Stimulated activated memory B cell treated with anti-CD40 and anti-IgM and Interleukin-4, amounts not matched to agents 10 μg/mL and 1 μg/mL and 100 μg/mL, for 72 hours (primary cell): ENCODE results near the gene TAF4.

Source experiments
- ATAC-seq: fragments of 150-1000 bp; cut with Tn5 transposase; 2 replicates; pipeline ENCODE4 v1.10.0; 2021
- H3K27ac Mint-ChIP-seq: one replicate; pipeline ENCODE4 v1.8.0; 2022; ENCODE audit warnings: mild to moderate bottlenecking, mixed read lengths
- H3K27me3 Mint-ChIP-seq: one replicate; pipeline ENCODE4 v1.8.0; 2022; ENCODE audit warnings: mixed read lengths
- H3K36me3 Mint-ChIP-seq: one replicate; pipeline ENCODE4 v1.8.0; 2022; ENCODE audit warnings: mixed read lengths
- H3K4me1 Mint-ChIP-seq: one replicate; pipeline ENCODE4 v1.8.0; 2022; ENCODE audit warnings: mixed read lengths
- H3K4me3 Mint-ChIP-seq: one replicate; pipeline ENCODE4 v1.8.0; 2022; ENCODE audit warnings: mild to moderate bottlenecking, moderate library complexity, mixed read lengths
- H3K9me3 Mint-ChIP-seq: one replicate; pipeline ENCODE4 v1.8.0; 2022; ENCODE audit warnings: mixed read lengths

The TAF4 gene

GRCh38 chr20:62055106-62055861 lies 10.4 kb downstream of the TAF4 start:
- Mint-ChIP-seq H3K9me3 (no peaks in the 10 kb centered on the region), H3K27me3 (no peaks in the 10 kb centered on the region), H3K4me3 (no peak overlapping the region), H3K36me3 (peaks cover 40% of the 10 kb centered on the region), H3K27ac (peak overlapping the region; percentile 57), H3K4me1 (peaks cover 79% of the 10 kb centered on the region)
- ATAC-seq = no peak

DNA sequence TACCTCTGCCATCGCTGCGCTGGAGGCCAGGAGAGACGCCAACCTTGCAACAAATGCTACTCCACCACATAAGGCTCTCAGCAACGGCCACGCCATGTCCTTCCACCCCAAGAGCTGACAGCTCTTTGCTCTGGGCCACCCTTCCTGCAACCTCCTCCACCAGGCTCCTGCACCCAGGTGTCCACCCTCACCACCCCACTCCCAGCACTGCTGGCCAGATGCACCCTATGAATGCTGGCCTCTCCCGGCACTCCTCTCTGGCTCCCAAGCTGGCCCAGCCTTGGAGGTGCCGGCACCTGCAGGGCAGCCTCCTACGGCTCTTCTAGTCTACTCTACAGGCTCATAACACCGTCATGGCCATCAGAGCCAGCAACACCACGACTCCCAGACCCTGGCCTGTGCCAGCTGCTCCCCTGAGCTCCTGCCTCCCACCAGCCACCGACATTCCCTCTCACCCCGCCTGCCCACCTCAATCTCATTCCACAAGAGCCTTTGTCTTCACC lies 11.2 kb downstream of the TAF4 start:
- Mint-ChIP-seq H3K4me1 (peaks cover 79% of the 10 kb centered on the region), H3K36me3 (peaks cover 32% of the 10 kb centered on the region), H3K9me3 (no peaks in the 10 kb centered on the region), H3K4me3 (no peak overlapping the region), H3K27ac (no peak overlapping the region), H3K27me3 (no peaks in the 10 kb centered on the region)
- ATAC-seq = no peak

DNA sequence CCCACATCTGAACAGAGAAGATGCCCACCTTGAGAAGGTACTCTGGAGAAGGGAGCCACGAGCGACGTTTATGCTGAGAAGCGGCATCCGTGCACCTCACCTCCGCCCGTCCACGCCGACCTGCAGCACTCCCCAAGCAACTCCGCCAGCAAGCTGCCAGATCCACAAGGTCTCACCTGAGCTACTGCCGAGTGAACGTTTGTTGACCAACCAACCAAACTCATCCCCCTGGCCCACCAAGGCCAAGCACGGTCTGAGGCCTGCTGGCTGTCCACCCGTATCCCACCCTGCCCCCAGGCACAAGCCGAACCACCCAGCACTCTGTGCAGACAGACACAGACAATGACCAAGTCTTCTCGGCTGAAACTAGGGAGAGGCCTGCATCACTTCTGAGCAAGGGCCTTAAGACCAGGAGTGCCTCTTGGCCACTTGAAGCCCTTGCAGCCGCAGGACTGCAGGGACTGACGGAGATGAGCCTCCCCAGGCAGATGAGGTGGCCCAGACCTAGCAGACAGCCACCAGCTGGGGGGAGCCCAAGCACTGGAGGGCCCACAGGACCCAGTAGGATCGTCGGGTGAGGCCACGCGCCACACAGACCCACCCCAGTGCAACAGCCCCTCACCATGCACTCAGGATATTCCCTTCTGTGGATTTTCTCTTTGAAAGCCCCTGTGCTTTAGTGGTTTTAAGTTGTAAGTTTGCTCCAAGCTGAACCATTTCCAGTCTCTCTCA lies 12.1 kb downstream of the TAF4 start:
- H3K36me3 Mint-ChIP-seq = peaks cover 30% of the 10 kb centered on the region
- H3K9me3 Mint-ChIP-seq = no peaks in the 10 kb centered on the region
- no peak for ATAC-seq
- peaks cover 82% of the 10 kb centered on the region for H3K4me1 Mint-ChIP-seq
- no peak overlapping the region for H3K27ac Mint-ChIP-seq
- H3K27me3 Mint-ChIP-seq = no peaks in the 10 kb centered on the region
- no peak overlapping the region for H3K4me3 Mint-ChIP-seq

- peaks cover 30% of the 10 kb centered on the region for H3K36me3 Mint-ChIP-seq
- H3K4me1 Mint-ChIP-seq = peaks cover 86% of the 10 kb centered on the region
- H3K27ac Mint-ChIP-seq = no peak overlapping the region
- no peak overlapping the region for H3K4me3 Mint-ChIP-seq
- no peaks in the 10 kb centered on the region for H3K9me3 Mint-ChIP-seq
- no peaks in the 10 kb centered on the region for H3K27me3 Mint-ChIP-seq
- no peak for ATAC-seq
These were observed 12.7 kb downstream of the TAF4 start for GRCh38 chr20:62052842-62053464.

GRCh38 chr20:62052336-62052841 lies 13.3 kb downstream of the TAF4 start:
- peaks cover 30% of the 10 kb centered on the region for H3K36me3 Mint-ChIP-seq
- ATAC-seq = peak; percentile 18
- H3K9me3 Mint-ChIP-seq = no peaks in the 10 kb centered on the region
- H3K4me3 Mint-ChIP-seq = no peak overlapping the region
- H3K4me1 Mint-ChIP-seq = peaks cover 91% of the 10 kb centered on the region
- no peak overlapping the region for H3K27ac Mint-ChIP-seq
- H3K27me3 Mint-ChIP-seq = no peaks in the 10 kb centered on the region

DNA sequence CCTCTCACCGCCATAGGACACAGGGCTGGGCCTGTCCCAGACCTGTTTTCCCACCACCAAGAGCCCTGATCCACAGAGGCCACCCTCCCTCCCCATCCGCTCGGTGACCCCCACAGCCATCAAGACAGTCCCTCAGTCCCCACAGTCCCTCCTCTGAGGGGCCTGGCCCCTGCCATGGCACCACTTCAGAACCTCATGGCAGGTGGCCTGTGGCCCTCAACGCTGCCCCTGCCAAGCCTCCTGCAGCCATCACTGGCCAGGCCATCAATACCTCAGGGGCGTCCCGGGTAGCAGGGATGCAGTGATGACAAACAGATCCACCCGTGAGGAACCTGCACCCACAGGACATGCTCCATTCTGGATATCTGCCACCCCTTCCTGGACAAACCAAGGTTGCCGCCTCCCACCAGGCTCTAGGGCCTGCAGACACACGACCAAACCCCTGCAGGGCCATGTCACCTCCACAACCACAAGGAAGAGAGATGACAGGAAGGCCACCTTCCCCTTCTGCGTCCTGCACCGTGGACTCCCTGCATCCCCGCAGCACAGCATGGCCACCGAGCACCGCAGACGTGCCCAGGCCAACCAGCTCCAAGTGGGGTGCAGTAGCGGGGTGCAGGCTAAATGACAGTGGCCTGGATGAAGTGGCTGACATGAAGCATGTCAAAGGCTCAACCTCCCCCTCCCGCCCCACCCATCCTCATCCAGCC lies 14.0 kb downstream of the TAF4 start:
- Mint-ChIP-seq H3K27ac (peak overlapping the region; percentile 61), H3K36me3 (peaks cover 35% of the 10 kb centered on the region), H3K4me3 (no peak overlapping the region), H3K9me3 (no peaks in the 10 kb centered on the region), H3K27me3 (no peaks in the 10 kb centered on the region), H3K4me1 (peaks cover 87% of the 10 kb centered on the region)
- no peak for ATAC-seq

DNA sequence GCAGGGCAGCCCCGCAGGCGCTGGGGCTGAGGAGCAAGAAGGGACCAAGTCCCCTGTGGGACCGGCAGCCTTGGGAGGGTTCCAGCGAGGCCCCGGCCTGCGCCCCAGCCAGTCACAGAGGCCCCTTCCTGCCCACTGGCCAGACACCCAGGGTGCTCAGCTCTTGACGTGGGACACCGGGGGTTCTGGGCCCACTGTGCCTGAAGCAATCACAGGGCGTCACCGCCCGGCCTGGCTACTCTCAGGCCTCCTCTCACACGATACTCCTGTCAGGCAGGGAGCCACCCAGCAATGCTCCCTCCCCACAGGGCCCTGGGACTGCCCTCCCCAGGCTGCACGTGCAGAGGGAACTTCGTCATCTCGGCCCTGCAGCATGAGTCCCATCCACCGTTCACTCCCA lies 14.5 kb downstream of the TAF4 start:
- no peak overlapping the region for H3K4me3 Mint-ChIP-seq
- peak overlapping the region; percentile 61 for H3K27ac Mint-ChIP-seq
- peaks cover 38% of the 10 kb centered on the region for H3K36me3 Mint-ChIP-seq
- H3K27me3 Mint-ChIP-seq = no peaks in the 10 kb centered on the region
- no peak for ATAC-seq
- no peaks in the 10 kb centered on the region for H3K9me3 Mint-ChIP-seq
- peaks cover 81% of the 10 kb centered on the region for H3K4me1 Mint-ChIP-seq

DNA sequence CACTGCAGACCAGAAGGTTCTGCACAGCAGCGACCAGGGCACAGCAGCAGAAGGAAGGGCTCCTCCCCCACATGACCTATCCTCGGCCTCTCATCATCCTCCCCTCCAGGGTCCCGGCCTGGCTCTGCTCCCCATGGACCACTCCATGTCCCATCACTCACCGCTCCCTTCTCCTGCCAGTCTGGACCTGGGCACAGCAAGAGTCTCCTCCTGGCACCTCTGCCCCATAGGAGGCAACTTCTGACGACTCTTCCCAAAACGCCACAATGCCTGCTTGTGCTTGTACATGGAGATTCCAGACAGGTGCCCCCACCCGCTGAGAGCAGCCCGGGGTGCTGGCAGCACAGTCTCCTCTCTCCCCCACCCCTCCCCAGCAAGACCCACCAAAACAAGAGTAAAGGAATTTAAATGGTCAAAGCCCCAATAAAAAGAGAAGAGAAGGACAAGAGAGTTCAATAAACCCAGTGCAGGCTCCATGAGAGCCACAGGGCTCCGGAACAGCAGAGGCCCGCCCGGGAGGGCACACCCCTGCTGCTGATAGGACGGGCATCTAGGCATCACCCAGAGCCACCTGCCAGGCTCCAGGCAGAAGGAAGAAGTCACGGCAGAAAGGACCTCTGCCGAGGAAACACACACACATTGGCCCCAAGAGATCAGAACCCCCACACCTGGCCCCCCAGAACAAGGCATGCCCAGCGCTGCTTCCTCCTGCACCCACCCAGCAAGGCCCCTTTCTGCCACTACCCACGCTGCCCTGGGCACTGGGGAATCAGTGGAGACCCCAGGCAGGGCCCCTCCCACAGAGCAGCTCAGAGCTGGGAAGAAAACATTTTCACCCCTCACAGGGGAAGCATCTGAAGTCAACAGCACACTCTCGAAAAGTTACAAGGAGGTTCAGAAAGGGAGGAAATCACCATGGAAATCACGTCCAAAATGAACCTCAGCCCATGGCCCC lies 15.2 kb downstream of the TAF4 start:
- no peak for ATAC-seq
- no peak overlapping the region for H3K4me3 Mint-ChIP-seq
- H3K9me3 Mint-ChIP-seq = no peaks in the 10 kb centered on the region
- H3K4me1 Mint-ChIP-seq = peaks cover 80% of the 10 kb centered on the region
- peaks cover 34% of the 10 kb centered on the region for H3K36me3 Mint-ChIP-seq
- H3K27me3 Mint-ChIP-seq = no peaks in the 10 kb centered on the region
- H3K27ac Mint-ChIP-seq = peak overlapping the region; percentile 61

GRCh38 chr20:62049342-62050165 lies 16.1 kb downstream of the TAF4 start:
- Mint-ChIP-seq H3K36me3 (peaks cover 26% of the 10 kb centered on the region), H3K4me3 (no peak overlapping the region), H3K27me3 (no peaks in the 10 kb centered on the region), H3K9me3 (no peaks in the 10 kb centered on the region), H3K27ac (peak overlapping the region; percentile 61), H3K4me1 (peaks cover 81% of the 10 kb centered on the region)
- no peak for ATAC-seq

- Mint-ChIP-seq H3K27ac (no peak overlapping the region), H3K27me3 (no peaks in the 10 kb centered on the region), H3K4me3 (no peak overlapping the region), H3K4me1 (peaks cover 78% of the 10 kb centered on the region), H3K9me3 (no peaks in the 10 kb centered on the region), H3K36me3 (peaks cover 20% of the 10 kb centered on the region)
- ATAC-seq = no peak
These were observed 16.8 kb downstream of the TAF4 start for GRCh38 chr20:62048821-62049291.

DNA sequence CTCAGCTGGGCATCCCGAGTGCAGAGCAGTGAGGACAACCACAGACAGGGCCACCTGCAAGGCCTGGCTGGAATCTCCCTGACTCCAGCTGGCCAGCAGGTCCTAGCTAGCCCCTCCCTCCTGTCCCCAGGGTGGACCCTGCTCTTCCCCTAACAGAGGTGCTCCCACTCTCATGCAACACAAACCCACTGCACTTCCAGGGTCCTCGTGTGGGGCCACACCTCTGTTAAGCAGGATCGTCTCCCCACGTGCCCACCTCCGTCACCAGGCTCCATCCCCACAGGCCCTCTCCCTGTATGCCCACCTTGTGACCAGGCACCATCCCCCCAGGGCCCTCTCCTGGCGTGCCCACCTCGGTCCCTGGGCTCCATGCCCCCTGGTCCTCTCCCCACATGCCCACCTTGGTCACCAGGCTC lies 17.3 kb downstream of the TAF4 start:
- H3K9me3 Mint-ChIP-seq = no peaks in the 10 kb centered on the region
- no peak overlapping the region for H3K27ac Mint-ChIP-seq
- no peak for ATAC-seq
- H3K36me3 Mint-ChIP-seq = peaks cover 20% of the 10 kb centered on the region
- no peaks in the 10 kb centered on the region for H3K27me3 Mint-ChIP-seq
- peaks cover 78% of the 10 kb centered on the region for H3K4me1 Mint-ChIP-seq
- H3K4me3 Mint-ChIP-seq = no peak overlapping the region

GRCh38 chr20:62047666-62048345 lies 17.9 kb downstream of the TAF4 start:
- Mint-ChIP-seq H3K4me1 (peaks cover 72% of the 10 kb centered on the region), H3K4me3 (no peak overlapping the region), H3K36me3 (peaks cover 15% of the 10 kb centered on the region), H3K9me3 (no peaks in the 10 kb centered on the region), H3K27me3 (no peaks in the 10 kb centered on the region), H3K27ac (no peak overlapping the region)
- ATAC-seq = no peak

DNA sequence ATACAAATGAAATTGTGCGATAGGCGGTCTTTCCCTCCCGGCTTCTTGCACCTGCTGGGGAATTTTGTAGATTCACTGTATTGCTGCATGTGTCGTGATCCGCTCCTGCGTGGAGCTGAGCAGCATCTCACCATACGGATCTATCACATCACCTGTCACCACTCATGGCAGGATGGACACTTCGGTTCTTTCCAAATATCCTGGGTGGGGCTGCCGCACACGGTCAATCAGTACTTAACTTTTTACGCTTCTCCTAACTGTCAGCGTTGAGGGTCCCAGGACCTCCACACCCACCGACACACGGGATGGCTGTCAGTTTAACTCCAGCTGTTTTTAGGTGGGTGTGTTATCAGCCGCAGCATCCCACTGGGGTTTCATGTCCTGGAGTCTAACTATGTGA lies 19.2 kb downstream of the TAF4 start:
- H3K27ac Mint-ChIP-seq = no peak overlapping the region
- no peak overlapping the region for H3K4me3 Mint-ChIP-seq
- H3K4me1 Mint-ChIP-seq = peaks cover 72% of the 10 kb centered on the region
- H3K36me3 Mint-ChIP-seq = peaks cover 16% of the 10 kb centered on the region
- no peak for ATAC-seq
- no peaks in the 10 kb centered on the region for H3K27me3 Mint-ChIP-seq
- no peaks in the 10 kb centered on the region for H3K9me3 Mint-ChIP-seq
